MM.1S (cell line): ENCODE results near the gene GRB10.

Experiments used
- DNase-seq: peaks from one replicate; pipeline ENCODE4 v3.0.0-alpha.2; 2015
- H2AFZ ChIP-seq: fragments of 300-600 bp; sonication (generic); 2 replicates; pipeline ENCODE4 v1.6.0; 2016; ENCODE audit warnings: antibody characterized with exemption, low read length
- H3F3A ChIP-seq: fragments of 300-600 bp; sonication (generic); 2 replicates; pipeline ENCODE4 v1.6.1; 2016; ENCODE audit warnings: mild to moderate bottlenecking, antibody characterized with exemption, low read length, moderate library complexity, mixed read lengths; ENCODE audit not compliant: insufficient read depth
- H3K27ac ChIP-seq: fragments of 300-600 bp; sonication (generic); 2 replicates; pipeline ENCODE4 v1.5.1; 2016; ENCODE audit warnings: mild to moderate bottlenecking, low read length
- H3K27me3 ChIP-seq: fragments of 300-600 bp; sonication (generic); replicated peaks from 2 replicates; pipeline ENCODE4 v1.6.0; 2016; ENCODE audit warnings: low read length; ENCODE audit not compliant: insufficient read depth
- H3K36me3 ChIP-seq: fragments of 300-600 bp; sonication (generic); replicated peaks from 2 replicates; pipeline ENCODE4 v1.6.1; 2016; ENCODE audit warnings: mild to moderate bottlenecking, low read length, mixed read lengths; ENCODE audit not compliant: insufficient read depth
- H3K4me1 ChIP-seq: fragments of 300-600 bp; sonication (generic); 2 replicates; pipeline ENCODE4 v1.6.1; 2016; ENCODE audit warnings: low read length, mixed read lengths
- H3K4me2 ChIP-seq: fragments of 300-600 bp; sonication (generic); 2 replicates; pipeline ENCODE4 v1.6.0; 2016; ENCODE audit warnings: low read depth, low read length
- H3K4me3 ChIP-seq: fragments of 300-600 bp; sonication (generic); 2 replicates; pipeline ENCODE4 v1.5.1; 2016; ENCODE audit warnings: low read length, mixed read lengths
- H3K79me2 ChIP-seq: fragments of 300-600 bp; sonication (generic); 2 replicates; pipeline ENCODE4 v1.6.1; 2016; ENCODE audit warnings: mixed run types, low read length, mixed read lengths
- H3K9ac ChIP-seq: fragments of 300-600 bp; sonication (generic); 2 replicates; pipeline ENCODE4 v1.6.1; 2016; ENCODE audit warnings: low read length, mixed read lengths
- H3K9me2 ChIP-seq: fragments of 300-600 bp; sonication (generic); replicated peaks from 2 replicates; pipeline ENCODE4 v1.6.1; 2016; ENCODE audit warnings: mild to moderate bottlenecking, low read length, mixed read lengths; ENCODE audit not compliant: insufficient read depth
- H3K9me3 ChIP-seq: fragments of 300-600 bp; sonication (generic); replicated peaks from 2 replicates; pipeline ENCODE4 v1.6.1; 2016; ENCODE audit warnings: mild to moderate bottlenecking, low read length, mixed read lengths; ENCODE audit not compliant: insufficient read depth
- H4K20me1 ChIP-seq: fragments of 300-600 bp; sonication (generic); 2 replicates; pipeline ENCODE4 v1.6.1; 2016; ENCODE audit warnings: mild to moderate bottlenecking, low read length, moderate library complexity, mixed read lengths; ENCODE audit not compliant: insufficient read depth
- EZH2 ChIP-seq: fragments of 300-600 bp; sonication (generic); optimal IDR thresholded peaks from 2 replicates; pipeline ENCODE3; 2017; ENCODE audit warnings: low read depth, mild to moderate bottlenecking, antibody characterized with exemption, low read length, mixed read lengths
- EZH2phosphoT487 ChIP-seq: fragments of 300-600 bp; sonication (generic); IDR thresholded peaks from 2 replicates; pipeline ENCODE4 v1.6.1; 2018; ENCODE audit warnings: antibody characterized with exemption, low read length
- TF ChIP-seq, protein P1 (sequence below): fragments of 300-600 bp; sonication (generic); IDR thresholded peaks from 2 replicates; pipeline ENCODE4 v1.5.1; 2016; ENCODE audit warnings: antibody characterized with exemption, low read length, mixed read lengths

The GRB10 gene

DNA sequence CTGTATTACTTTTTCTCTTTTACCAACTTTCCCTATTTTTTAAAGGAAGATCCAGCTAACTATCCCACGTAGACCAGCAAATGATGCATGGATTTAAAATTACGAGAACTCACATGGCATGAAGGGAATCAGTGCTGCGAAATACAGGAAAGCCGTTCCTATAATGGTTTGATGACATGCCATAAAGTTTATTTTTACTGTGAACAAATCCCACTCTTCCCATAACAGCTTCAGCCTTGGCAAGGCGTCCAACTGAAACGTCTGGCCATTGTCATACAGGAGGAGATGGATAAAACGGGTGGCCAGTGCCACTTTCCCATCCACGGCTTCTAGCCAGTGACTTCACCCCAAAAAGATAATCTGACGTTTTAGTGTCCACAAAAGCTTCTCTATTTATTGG is 111.3 kb downstream of the GRB10 start:
- DNase-seq: no peak

DNA sequence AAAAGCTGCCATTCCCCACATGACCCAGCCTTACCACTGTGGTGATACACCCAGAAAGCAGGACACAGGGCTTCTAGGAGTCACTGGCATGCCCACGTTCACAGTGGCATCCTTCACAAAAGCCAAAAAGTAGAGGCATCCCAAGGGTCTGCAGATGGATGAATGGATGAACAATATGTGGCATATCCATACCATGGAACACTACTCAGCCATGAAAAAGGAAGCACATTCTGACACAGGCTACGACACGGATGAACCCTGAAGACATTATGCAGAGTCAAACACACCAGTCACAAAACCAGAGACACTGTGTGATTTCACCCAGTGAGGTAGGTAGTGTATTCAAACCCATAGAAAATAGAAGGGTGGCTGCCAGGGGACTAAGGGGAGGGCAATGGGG is 112.8 kb downstream of the GRB10 start:
- H3K4me3 ChIP-seq: no peak overlapping the region
- H2AFZ ChIP-seq: no peak overlapping the region
- H3K4me1 ChIP-seq: peaks cover 2% of the 10 kb centered on the region
- no peaks in the 10 kb centered on the region for H3K9me2 ChIP-seq
- H3F3A ChIP-seq: no peaks in the 10 kb centered on the region
- no peak overlapping the region for H3K9ac ChIP-seq
- no peaks in the 10 kb centered on the region for H4K20me1 ChIP-seq
- DNase-seq: no peak
- no peaks in the 10 kb centered on the region for H3K36me3 ChIP-seq
- H3K27ac ChIP-seq: no peak overlapping the region
- no peaks in the 10 kb centered on the region for H3K27me3 ChIP-seq
- H3K4me2 ChIP-seq: no peak overlapping the region
- H3K9me3 ChIP-seq: no peaks in the 10 kb centered on the region
- H3K79me2 ChIP-seq: no peaks in the 10 kb centered on the region
- TF ChIP-seq EZH2phosphoT487 (no peak), EZH2 (no peak)
- TF ChIP-seq, protein P1, sequence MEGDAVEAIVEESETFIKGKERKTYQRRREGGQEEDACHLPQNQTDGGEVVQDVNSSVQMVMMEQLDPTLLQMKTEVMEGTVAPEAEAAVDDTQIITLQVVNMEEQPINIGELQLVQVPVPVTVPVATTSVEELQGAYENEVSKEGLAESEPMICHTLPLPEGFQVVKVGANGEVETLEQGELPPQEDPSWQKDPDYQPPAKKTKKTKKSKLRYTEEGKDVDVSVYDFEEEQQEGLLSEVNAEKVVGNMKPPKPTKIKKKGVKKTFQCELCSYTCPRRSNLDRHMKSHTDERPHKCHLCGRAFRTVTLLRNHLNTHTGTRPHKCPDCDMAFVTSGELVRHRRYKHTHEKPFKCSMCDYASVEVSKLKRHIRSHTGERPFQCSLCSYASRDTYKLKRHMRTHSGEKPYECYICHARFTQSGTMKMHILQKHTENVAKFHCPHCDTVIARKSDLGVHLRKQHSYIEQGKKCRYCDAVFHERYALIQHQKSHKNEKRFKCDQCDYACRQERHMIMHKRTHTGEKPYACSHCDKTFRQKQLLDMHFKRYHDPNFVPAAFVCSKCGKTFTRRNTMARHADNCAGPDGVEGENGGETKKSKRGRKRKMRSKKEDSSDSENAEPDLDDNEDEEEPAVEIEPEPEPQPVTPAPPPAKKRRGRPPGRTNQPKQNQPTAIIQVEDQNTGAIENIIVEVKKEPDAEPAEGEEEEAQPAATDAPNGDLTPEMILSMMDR: no peak

More for the DNA sequence above, 111.3 kb downstream of the GRB10 start:
- Histone ChIP-seq H4K20me1 (no peaks in the 10 kb centered on the region), H3K79me2 (no peaks in the 10 kb centered on the region), H3K4me1 (no peaks in the 10 kb centered on the region), H3K27me3 (no peaks in the 10 kb centered on the region), H3K4me2 (no peak overlapping the region), H3F3A (no peaks in the 10 kb centered on the region), H3K4me3 (no peak overlapping the region), H2AFZ (no peak overlapping the region), H3K9ac (no peak overlapping the region), H3K9me2 (no peaks in the 10 kb centered on the region), H3K9me3 (no peaks in the 10 kb centered on the region), H3K36me3 (no peaks in the 10 kb centered on the region), H3K27ac (no peak overlapping the region)
- TF ChIP-seq EZH2 (no peak), EZH2phosphoT487 (no peak)
- TF ChIP-seq, protein P1: no peak

DNA sequence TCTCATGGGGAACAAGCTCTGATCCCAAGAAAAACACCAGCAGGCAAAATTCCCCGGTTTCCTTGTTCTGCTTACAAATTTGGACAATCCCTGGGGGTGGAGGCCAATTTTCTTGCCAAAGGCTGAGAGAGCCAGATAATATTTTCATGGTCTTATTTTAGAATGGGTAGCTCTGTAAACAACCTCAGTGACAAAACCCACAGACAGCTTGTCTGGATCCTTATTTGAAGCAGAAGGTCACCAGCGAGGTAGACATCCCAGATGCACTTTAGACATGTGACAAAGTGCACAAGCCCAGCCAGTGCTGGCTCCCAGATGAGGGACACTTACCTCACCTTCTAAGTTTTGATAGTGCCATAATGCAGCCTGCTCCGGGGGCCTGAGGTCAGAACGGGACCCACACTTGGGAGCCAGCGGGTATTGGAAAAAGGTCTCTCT is 114.9 kb downstream of the GRB10 start:
- no peaks in the 10 kb centered on the region for H3K9me3 ChIP-seq
- no peak overlapping the region for H3K27ac ChIP-seq
- no peak overlapping the region for H2AFZ ChIP-seq
- H3K4me1 ChIP-seq: peaks cover 23% of the 10 kb centered on the region
- TF ChIP-seq, protein P1: no peak
- TF ChIP-seq EZH2: no peak
- no peak for TF ChIP-seq EZH2phosphoT487
- H3K4me2 ChIP-seq: no peak overlapping the region
- no peaks in the 10 kb centered on the region for H3K9me2 ChIP-seq
- peaks cover 2% of the 10 kb centered on the region; the same call in 1 of the 2 replicates for H3F3A ChIP-seq
- no peak overlapping the region for H3K9ac ChIP-seq
- H3K79me2 ChIP-seq: no peaks in the 10 kb centered on the region
- no peaks in the 10 kb centered on the region for H3K27me3 ChIP-seq
- H3K36me3 ChIP-seq: no peaks in the 10 kb centered on the region
- no peak overlapping the region for H3K4me3 ChIP-seq
- H4K20me1 ChIP-seq: no peaks in the 10 kb centered on the region
- DNase-seq: no peak
